Occipital lobe (tissue), 2 donors: Measurements from ENCODE around the gene PLD3. TPM values are rescaled to one million over a fixed set of nuclear protein-coding genes. Genes with fewer than 3 reads are reported as not detected.

Source experiments
- DNase-seq: peaks from one replicate; lab custom pipeline; 2025; lab: John Stamatoyannopoulos, UW
- total RNA-seq: library from RNA; depleted of rRNA; stranded (reverse); fragments of >200 nt; gene quantifications from one replicate; pipeline ENCODE4 v1.2.3, GENCODE V29; 2014

The PLD3 gene
- total RNA-seq, 1 donor from 2014 or later = 108 TPM

DNA sequence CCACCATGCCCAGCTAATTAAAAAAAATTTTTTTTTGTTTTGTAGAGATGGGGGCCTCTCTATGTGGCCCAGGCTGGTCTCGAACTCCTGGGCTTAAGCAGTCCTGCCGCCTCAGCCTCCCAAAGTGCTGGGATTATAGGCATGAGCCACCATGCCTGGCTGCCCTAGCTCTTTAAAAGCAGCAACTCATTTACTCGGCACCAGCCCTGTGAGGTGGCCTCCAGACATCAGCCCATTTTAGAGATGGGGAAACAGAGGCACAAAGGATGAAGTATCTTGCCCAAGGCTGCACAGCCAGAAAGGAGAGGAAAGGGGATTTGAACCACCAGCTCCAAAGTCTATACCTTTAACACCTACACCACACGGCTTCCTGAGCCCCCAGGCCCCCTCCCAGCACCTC is 64.4 kb downstream of the PLD3 start:
- DNase-seq = no peak

- DNase-seq = no peak
These were observed 64.9 kb downstream of the PLD3 start, which contains the start of gene PRX for GRCh38 chr19:40413291-40413845. TSS of gene PRX (minus strand) at chr19:40413378. CDS start at chr19:40407932, 5,446 bp downstream.

- no peak for DNase-seq
These were observed 66.3 kb downstream of the PLD3 start for GRCh38 chr19:40414542-40415535.

DNA sequence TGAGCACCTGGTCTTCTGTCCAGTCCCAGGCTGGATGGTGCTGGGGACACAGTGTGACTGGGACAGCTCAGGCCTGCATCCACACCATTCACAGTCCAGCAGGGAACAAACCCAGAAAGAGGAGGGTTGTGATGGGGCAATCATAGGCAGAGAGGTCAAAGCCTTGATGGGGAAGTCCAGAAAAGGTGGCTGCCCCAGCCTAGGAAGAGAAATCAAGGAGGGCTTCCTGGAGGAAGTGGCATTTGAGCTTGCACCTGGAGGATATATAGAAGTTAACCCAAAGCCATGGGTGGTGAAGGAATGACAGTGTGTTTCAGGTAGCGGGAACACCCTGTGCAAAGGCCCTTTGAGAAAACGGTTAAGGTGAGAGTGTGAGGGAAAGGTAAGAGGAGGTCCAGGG is 67.3 kb downstream of the PLD3 start:
- no peak for DNase-seq

- DNase-seq = no peak
These were observed 68.6 kb downstream of the PLD3 start for GRCh38 chr19:40416918-40417642.

- DNase-seq = no peak
These were observed 69.1 kb downstream of the PLD3 start for GRCh38 chr19:40417643-40417981.

- no peak for DNase-seq
These were observed 69.5 kb downstream of the PLD3 start for GRCh38 chr19:40418040-40418439.

- no peak for DNase-seq
These were observed 70.6 kb downstream of the PLD3 start for GRCh38 chr19:40419066-40419612.

GRCh38 chr19:40419780-40420179 is 71.3 kb downstream of the PLD3 start:
- no peak for DNase-seq

- no peak for DNase-seq
These were observed 71.9 kb downstream of the PLD3 start for GRCh38 chr19:40420451-40420765.

GRCh38 chr19:40420766-40421765 is 72.6 kb downstream of the PLD3 start:
- peak; percentile 92 for DNase-seq

DNA sequence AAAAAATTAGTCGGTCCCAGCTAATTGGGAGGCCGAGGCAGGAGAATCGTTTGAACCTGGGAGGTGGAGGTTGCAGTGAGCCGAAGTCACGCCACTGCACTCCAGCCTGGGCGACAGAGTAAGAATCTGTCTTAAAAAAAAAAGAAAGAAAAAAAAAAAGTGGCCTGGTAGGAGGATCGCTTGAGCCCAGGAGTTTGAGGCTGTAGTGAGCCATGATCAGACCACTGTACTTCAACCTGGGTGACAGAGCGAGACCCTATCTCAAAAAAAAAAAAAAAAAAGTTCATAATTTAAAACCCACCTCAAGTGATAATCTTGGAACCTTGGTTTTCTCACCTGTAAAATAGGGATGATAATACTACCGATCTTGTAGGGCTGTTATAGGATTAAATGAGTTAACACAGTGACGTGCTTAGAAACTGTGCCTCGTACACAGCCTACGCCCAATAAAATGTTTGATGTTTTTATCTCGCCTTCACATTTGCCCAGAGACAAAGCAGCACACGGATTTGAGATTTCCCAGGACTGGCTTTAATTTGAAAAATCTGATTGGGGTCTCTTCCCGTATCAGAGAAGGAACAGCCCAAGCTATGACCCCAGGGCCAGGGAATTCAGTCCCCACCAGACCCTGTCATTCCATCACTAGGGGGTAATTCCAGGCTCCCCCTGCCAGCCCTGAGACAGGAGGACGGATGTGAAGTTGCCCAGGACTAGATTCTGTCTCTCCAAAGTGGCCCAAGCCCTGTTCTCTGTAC is 73.7 kb downstream of the PLD3 start:
- no peak for DNase-seq

DNA sequence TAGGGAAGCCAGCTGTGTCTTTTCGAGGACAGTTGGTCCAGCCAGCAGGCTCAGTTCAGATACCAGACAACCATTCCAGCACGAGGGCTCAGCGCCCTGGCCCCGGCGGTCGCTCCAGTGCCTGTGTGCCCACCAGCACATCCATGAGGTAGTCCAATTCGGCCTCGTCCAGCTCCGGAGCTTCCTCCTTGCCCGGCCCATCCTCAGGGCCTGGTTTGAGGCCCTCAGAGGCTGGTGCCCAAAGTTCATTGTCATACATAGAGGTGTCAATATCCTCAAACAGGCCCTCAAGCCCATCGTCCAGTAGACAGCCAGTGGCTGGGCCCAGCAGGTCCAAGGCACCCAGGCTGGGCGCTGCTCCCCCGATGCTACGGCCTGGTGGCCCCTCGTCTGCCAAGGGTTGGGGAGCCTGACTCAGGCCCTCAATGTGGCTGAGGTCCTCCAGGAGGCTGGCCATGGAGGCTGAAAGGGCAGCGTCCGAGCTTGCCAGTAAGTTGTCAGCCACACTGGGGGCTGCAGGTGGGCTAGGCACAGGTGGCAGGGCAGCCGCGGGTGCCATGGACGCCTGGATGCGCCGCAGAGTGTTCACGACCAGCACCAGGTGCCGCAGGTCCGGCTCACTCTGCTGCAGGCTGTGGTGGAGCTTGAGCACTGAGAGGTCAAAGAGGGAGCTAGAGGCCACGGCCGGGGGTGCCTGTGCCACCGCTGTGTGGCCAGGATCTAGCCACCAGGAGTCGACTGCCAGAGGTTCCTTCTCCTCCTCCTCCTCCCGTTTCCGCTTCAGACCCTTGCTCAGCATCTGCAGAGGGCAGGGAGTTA is 74.5 kb downstream of the PLD3 start:
- DNase-seq = no peak

- DNase-seq = no peak
These were observed 75.4 kb downstream of the PLD3 start for GRCh38 chr19:40423938-40424337.

DNA sequence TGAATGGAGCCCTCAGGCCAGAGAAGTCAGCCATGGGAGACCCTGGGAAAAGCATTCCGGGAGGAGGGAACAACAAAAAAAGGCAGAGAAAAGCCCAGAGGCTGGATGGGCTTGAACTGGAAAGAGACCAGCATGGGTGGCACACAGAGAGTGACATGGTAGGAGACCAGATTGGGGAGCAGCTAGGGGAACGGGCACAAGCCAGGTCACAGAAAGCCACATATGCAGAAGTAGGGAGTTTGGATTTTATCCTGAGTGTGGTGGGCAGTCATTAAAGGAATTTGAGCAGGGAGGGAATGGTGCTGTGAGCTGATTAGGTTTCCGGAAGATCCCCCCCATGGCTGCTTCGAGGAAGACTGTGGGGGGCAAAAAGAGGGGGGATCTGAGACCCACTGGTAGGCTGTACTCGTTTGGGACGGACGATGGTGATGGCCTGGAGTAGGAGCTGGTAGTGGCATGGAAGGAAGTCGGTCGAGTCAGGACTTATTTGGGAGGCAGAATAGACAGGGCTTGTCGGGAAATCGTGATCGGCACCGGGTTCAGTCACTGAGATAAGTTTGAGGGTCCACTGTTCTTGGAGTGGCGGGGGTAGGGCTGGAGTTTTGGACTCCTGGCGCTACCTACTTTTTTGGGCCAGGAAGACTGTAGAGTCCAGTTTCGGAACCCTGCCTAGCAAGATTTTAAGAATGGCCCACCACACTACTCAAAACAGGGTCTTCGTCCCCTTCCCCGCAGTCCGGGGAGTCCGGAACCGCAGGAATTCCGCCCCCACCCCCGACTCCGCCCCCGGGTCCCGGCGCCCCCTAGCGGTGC is 76.3 kb downstream of the PLD3 start:
- no peak for DNase-seq

- peak; percentile 100 for DNase-seq
These were observed 77.2 kb downstream of the PLD3 start, which contains the start of gene SERTAD1 for GRCh38 chr19:40425450-40426287. TSS of gene SERTAD1 (minus strand) at chr19:40425992. CDS start at chr19:40423546, 2,446 bp downstream.
